Naive thymus-derived CD4-positive, alpha-beta T cell (primary cell): ENCODE results near the gene PCF11. TPM values are rescaled to one million over a fixed set of nuclear protein-coding genes. Genes with fewer than 3 reads are reported as not detected.
A peak's percentile ranks its signal among the peaks of the same experiment; 100 is the strongest.

Source experiments
- ATAC-seq: fragments of 150-1000 bp; cut with Tn5 transposase; 2 replicates; pipeline ENCODE4 v1.10.0; 2021; ENCODE audit warnings: mild to moderate bottlenecking, moderate library complexity
- CTCF ChIA-PET: fragments of 350-600 bp; sonication (Branson Sonifier 250); formaldehyde crosslinking; loops from one replicate; lab custom pipeline; 2021; ENCODE audit warnings: antibody characterized with exemption; lab: Charles Lee
- POLR2A ChIA-PET: fragments of 350-600 bp; sonication (Branson Sonifier 250); formaldehyde crosslinking; loops from one replicate; lab custom pipeline; 2021; ENCODE audit warnings: antibody characterized with exemption, inconsistent platforms; lab: Charles Lee
- DNase-seq, 9 donors: peaks; one replicate each; pipeline versions ENCODE4 v3.0.0 to v3.0.0-alpha.2; 2020 to 2022; ENCODE audit warnings: mixed read lengths in 1 of 9
- H3K27ac ChIP-seq: one replicate; pipeline ENCODE4 v1.7.0; 2013; ENCODE audit warnings: mild to moderate bottlenecking, low read depth, low read length, moderate library complexity
- H3K27me3 ChIP-seq, 2 donors: one replicate each; pipeline ENCODE4 v1.7.0; 2013; ENCODE audit warnings: low read length in 2 of 2, mild to moderate bottlenecking in 2 of 2, moderate library complexity in 2 of 2; ENCODE audit not compliant: control insufficient read depth in 2 of 2, insufficient read depth in 2 of 2
- H3K36me3 ChIP-seq, 3 experiments: 1 replicate in 2 of 3; 2 replicates in 1 of 3; pipeline ENCODE4 v1.7.0; 2013; ENCODE audit warnings: low read length in 3 of 3, mild to moderate bottlenecking in 3 of 3, moderate library complexity in 1 of 3; ENCODE audit not compliant: insufficient read depth in 3 of 3, control insufficient read depth in 2 of 3
- H3K4me1 ChIP-seq, 2 donors: one replicate each; pipeline ENCODE4 v1.7.0; 2013; ENCODE audit warnings: low read length in 2 of 2, mild to moderate bottlenecking in 2 of 2, moderate library complexity in 1 of 2; ENCODE audit not compliant: control insufficient read depth in 2 of 2, insufficient read depth in 2 of 2
- H3K4me3 ChIP-seq: 2 replicates; pipeline ENCODE4 v1.7.0; 2013; ENCODE audit warnings: mild to moderate bottlenecking, low read length
- H3K9me3 ChIP-seq, 3 experiments: 1 replicate in 2 of 3; 2 replicates in 1 of 3; pipeline ENCODE4 v1.7.0; 2013; ENCODE audit warnings: low read length in 3 of 3; ENCODE audit not compliant: control insufficient read depth in 2 of 3
- H3K27ac Mint-ChIP-seq, 9 donors: one replicate each; pipeline ENCODE4 v1.8.0; 2020 to 2022; ENCODE audit warnings: mixed read lengths in 9 of 9, mild to moderate bottlenecking in 8 of 9, moderate library complexity in 5 of 9, inconsistent platforms in 2 of 9
- H3K27me3 Mint-ChIP-seq, 5 donors: one replicate each; pipeline ENCODE4 v1.8.0; 2021 to 2022; ENCODE audit warnings: mixed read lengths in 5 of 5, mild to moderate bottlenecking in 1 of 5
- H3K36me3 Mint-ChIP-seq, 5 donors: one replicate each; pipeline ENCODE4 v1.8.0; 2020 to 2022; ENCODE audit warnings: mixed read lengths in 5 of 5, mild to moderate bottlenecking in 3 of 5, inconsistent platforms in 1 of 5
- H3K4me1 Mint-ChIP-seq, 7 donors: one replicate each; pipeline ENCODE4 v1.8.0; 2020 to 2022; ENCODE audit warnings: mixed read lengths in 7 of 7, mild to moderate bottlenecking in 3 of 7, inconsistent platforms in 1 of 7
- H3K4me3 Mint-ChIP-seq, 10 donors: one replicate each; pipeline ENCODE4 v1.8.0; 2020 to 2022; ENCODE audit warnings: mild to moderate bottlenecking in 10 of 10, mixed read lengths in 10 of 10, moderate library complexity in 6 of 10, inconsistent platforms in 2 of 10
- H3K9me3 Mint-ChIP-seq, 11 donors: one replicate each; pipeline ENCODE4 v1.8.0; 2020 to 2022; ENCODE audit warnings: mixed read lengths in 11 of 11, mild to moderate bottlenecking in 4 of 11, inconsistent platforms in 1 of 11, moderate library complexity in 1 of 11
- intact Hi-C, 2 donors: fragments of 100-400 bp; cut with micrococcal nuclease; formaldehyde crosslinking; loops; one replicate each; pipeline ENCODE4 v1.15.1; 2023
- polyA plus RNA-seq, 2 donors: library from polyadenylated mRNA; unstranded; fragments of 300-500 nt; fragmentation: Illumina TruSeq; gene quantifications; one replicate each; pipeline ENCODE4 v1.2.3, GENCODE V29; 2021
- total RNA-seq, 6 experiments: library from RNA in 5 of 6; stranded (reverse) in 5 of 6; gene quantifications; 1 replicate in 5 of 6; 2 replicates in 1 of 6; pipeline ENCODE4 v1.2.3 and lab custom pipeline; 2021 to 2026

The PCF11 gene
- total and polyA plus RNA-seq, 7 experiments from 2014 or later: 32.0 to 180 (median 169) TPM

DNA sequence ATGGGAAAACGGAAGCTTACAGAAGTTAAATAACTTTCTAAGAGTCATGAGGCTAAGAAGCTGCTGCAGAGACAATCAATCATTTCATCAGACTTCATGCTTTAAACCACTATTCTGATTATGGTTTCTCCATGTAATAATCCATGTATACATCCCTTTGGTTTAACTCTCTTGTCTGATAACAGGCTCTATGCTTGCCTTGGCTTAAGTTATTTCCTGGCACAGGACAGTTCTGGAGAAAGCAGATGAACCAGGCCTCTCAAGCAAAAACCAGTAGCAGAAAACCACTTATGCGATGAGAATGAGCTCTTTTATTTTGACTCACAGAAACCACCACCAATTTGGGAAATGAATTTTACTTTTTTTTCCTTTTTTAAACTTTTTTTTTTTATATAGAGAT, 6.5 kb upstream of the PCF11 start:
- no peak overlapping the region for H3K4me3 Mint-ChIP-seq
- no peak for DNase-seq
- H3K9me3 Mint-ChIP-seq: no peaks in the 10 kb centered on the region
- Histone ChIP-seq H3K4me3 (no peak overlapping the region), H3K4me1 (no peaks in the 10 kb centered on the region), H3K27me3 (no peaks in the 10 kb centered on the region), H3K36me3 (no peaks in the 10 kb centered on the region), H3K9me3 (no peaks in the 10 kb centered on the region), H3K27ac (no peak overlapping the region)
- intact Hi-C loops: loop anchor here in 1 of 2 donors (10.0 kb wide), 1 partner anchor 396 kb away; no protein-coding TSS in a partner anchor
- ChIA-PET POLR2A (interaction anchor here (0.6 to 1.4 kb wide), 3 partner anchors 77 to 251 kb away, joined by 3 to 5 read pairs (median 5); no protein-coding TSS in a partner anchor), CTCF (no interaction called here)
- no peaks in the 10 kb centered on the region for H3K36me3 Mint-ChIP-seq
- no peak for ATAC-seq
- H3K4me1 Mint-ChIP-seq: peaks cover 0 to 8% (median 0%) of the 10 kb centered on the region in 7 donors
- no peak overlapping the region for H3K27ac Mint-ChIP-seq
- peaks cover 0 to 14% (median 0%) of the 10 kb centered on the region in 5 donors for H3K27me3 Mint-ChIP-seq

DNA sequence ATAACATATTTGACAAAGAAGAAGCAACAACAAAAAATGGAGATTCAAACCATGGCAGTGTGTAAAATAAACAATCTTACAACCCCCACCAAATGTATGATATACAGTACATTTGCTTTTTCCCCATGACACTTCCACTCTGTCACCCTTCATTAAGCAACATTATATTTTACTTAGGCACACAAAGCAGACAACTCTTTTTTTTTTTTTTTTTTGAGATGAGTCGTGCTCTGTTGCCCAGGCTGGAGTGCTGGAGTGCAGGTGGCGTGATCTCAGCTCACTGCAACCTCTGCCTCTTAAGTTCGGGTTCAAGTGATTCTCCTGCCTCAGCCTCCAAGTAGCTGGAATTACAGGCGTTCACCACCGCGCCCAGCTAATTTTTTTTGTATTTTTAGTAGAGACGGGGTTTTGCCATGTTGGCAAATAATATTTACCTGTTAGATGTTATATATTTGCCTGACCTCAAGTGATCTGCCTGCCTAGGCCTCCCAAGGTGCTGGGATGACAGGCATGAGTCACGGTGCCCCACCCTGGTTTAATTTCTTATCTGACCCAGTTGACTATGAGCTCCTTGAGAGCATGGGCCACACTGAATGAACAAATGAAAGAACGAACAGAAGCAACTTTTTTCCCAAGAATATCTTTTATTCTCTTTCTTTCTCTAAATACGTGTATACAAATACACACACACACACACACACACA, 5.5 kb upstream of the PCF11 start:
- H3K4me1 ChIP-seq: no peaks in the 10 kb centered on the region
- POLR2A ChIA-PET: interaction anchor here (0.6 to 0.7 kb wide), 2 partner anchors 9 to 58 kb away, joined by 3 read pairs; no protein-coding TSS in a partner anchor
- H3K4me1 Mint-ChIP-seq: peaks cover 0 to 11% (median 0%) of the 10 kb centered on the region in 7 donors
- H3K4me3 Mint-ChIP-seq: no peak overlapping the region
- peaks cover 0 to 14% (median 0%) of the 10 kb centered on the region in 5 donors for H3K27me3 Mint-ChIP-seq
- no peaks in the 10 kb centered on the region for H3K9me3 Mint-ChIP-seq
- peaks cover 0 to 3% (median 0%) of the 10 kb centered on the region in 3 experiments for H3K36me3 ChIP-seq
- H3K27ac Mint-ChIP-seq: no peak overlapping the region
- DNase-seq (no peak), ATAC-seq (no peak)
- H3K4me3 ChIP-seq: no peak overlapping the region
- intact Hi-C loops: loop anchor here in 1 of 2 donors (10.0 kb wide), 1 partner anchor 397 kb away; no protein-coding TSS in a partner anchor
- H3K27me3 ChIP-seq: no peaks in the 10 kb centered on the region
- H3K36me3 Mint-ChIP-seq: no peaks in the 10 kb centered on the region
- H3K27ac ChIP-seq: no peak overlapping the region
- no peaks in the 10 kb centered on the region for H3K9me3 ChIP-seq
- CTCF ChIA-PET: no interaction called here

DNA sequence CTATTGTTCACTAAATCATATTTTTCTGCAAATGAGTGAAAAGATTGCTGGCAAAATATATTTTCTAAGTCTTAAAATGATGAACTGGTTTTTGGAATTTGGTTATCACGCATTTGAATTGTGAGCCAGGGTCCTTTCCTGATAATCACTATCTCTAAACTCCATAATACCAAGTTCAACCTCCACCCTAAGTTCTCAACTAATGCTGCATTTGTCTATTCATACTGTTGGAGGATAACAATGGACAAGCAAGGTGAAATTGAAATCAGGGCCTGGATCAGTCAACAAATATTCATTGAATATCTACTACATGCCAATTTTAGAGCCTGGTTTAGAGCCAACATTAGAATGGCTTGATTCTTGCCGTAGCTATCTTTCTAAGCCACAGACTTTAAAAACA, 4.7 kb upstream of the PCF11 start:
- peaks cover 0 to 6% (median 0%) of the 10 kb centered on the region in 3 experiments for H3K36me3 ChIP-seq
- H3K36me3 Mint-ChIP-seq: peaks cover 0 to 3% (median 0%) of the 10 kb centered on the region in 5 donors
- H3K27me3 Mint-ChIP-seq: peaks cover 0 to 16% (median 0%) of the 10 kb centered on the region in 5 donors
- no peak overlapping the region for H3K27ac ChIP-seq
- H3K4me3 ChIP-seq: no peak overlapping the region
- no peak overlapping the region for H3K4me3 Mint-ChIP-seq
- ChIA-PET CTCF (interaction anchor here (0.6 kb wide), 1 partner anchor 90 kb away, joined by 3 read pairs; no protein-coding TSS in a partner anchor), POLR2A (interaction anchor here (0.6 to 0.7 kb wide), 2 partner anchors 8 to 58 kb away, joined by 3 read pairs; no protein-coding TSS in a partner anchor)
- no peak overlapping the region for H3K27ac Mint-ChIP-seq
- H3K4me1 ChIP-seq: no peaks in the 10 kb centered on the region
- intact Hi-C loops: loop anchor here in 1 of 2 donors (10.0 kb wide), 1 partner anchor 397 kb away; no protein-coding TSS in a partner anchor
- peaks cover 0 to 6% (median 0%) of the 10 kb centered on the region in 11 donors for H3K9me3 Mint-ChIP-seq
- H3K27me3 ChIP-seq: no peaks in the 10 kb centered on the region
- no peak for DNase-seq
- H3K4me1 Mint-ChIP-seq: peaks cover 0 to 11% (median 0%) of the 10 kb centered on the region in 7 donors
- H3K9me3 ChIP-seq: no peaks in the 10 kb centered on the region
- no peak for ATAC-seq

DNA sequence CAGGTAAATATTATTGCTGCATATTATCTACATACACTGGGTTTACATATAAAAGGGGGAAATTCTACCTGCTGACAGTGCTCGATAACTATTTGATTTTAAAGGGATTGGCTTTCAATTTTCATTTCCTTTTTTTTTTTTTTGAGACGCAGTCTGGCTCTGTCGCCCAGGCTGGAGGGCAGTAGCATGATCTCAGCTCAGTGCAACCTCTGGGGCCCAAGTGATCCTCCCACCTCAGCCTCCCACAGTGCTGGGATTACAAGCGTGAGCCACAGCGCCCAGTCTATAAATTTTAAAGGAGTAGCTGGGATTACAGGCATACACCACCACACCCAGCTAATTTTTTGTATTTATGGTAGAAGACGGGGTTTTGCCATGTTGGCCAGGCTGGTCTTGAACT, 3.2 kb upstream of the PCF11 start:
- Mint-ChIP-seq H3K4me3 (no peak overlapping the region), H3K27me3 (peaks cover 0 to 3% (median 0%) of the 10 kb centered on the region in 5 donors), H3K27ac (peak overlapping the region in 1 of 9 donors; percentile 20), H3K36me3 (peaks cover 0 to 15% (median 3%) of the 10 kb centered on the region in 5 donors), H3K4me1 (peaks cover 0 to 11% (median 0%) of the 10 kb centered on the region in 7 donors), H3K9me3 (peaks cover 0 to 6% (median 0%) of the 10 kb centered on the region in 11 donors)
- no peaks in the 10 kb centered on the region for H3K4me1 ChIP-seq
- H3K27ac ChIP-seq: no peak overlapping the region
- H3K9me3 ChIP-seq: no peaks in the 10 kb centered on the region
- ATAC-seq (no peak), DNase-seq (no peak)
- POLR2A ChIA-PET: interaction anchor here (0.6 to 8.3 kb wide), 3 partner anchors 8 to 37 kb away, joined by 3 to 192 read pairs (median 4); no protein-coding TSS in a partner anchor
- intact Hi-C loops: loop anchor here in 1 of 2 donors (10.0 kb wide), 1 partner anchor 399 kb away; no protein-coding TSS in a partner anchor
- CTCF ChIA-PET: no interaction called here
- H3K36me3 ChIP-seq: peaks cover 0 to 14% (median 0%) of the 10 kb centered on the region in 3 experiments
- H3K27me3 ChIP-seq: no peaks in the 10 kb centered on the region
- no peak overlapping the region for H3K4me3 ChIP-seq

DNA sequence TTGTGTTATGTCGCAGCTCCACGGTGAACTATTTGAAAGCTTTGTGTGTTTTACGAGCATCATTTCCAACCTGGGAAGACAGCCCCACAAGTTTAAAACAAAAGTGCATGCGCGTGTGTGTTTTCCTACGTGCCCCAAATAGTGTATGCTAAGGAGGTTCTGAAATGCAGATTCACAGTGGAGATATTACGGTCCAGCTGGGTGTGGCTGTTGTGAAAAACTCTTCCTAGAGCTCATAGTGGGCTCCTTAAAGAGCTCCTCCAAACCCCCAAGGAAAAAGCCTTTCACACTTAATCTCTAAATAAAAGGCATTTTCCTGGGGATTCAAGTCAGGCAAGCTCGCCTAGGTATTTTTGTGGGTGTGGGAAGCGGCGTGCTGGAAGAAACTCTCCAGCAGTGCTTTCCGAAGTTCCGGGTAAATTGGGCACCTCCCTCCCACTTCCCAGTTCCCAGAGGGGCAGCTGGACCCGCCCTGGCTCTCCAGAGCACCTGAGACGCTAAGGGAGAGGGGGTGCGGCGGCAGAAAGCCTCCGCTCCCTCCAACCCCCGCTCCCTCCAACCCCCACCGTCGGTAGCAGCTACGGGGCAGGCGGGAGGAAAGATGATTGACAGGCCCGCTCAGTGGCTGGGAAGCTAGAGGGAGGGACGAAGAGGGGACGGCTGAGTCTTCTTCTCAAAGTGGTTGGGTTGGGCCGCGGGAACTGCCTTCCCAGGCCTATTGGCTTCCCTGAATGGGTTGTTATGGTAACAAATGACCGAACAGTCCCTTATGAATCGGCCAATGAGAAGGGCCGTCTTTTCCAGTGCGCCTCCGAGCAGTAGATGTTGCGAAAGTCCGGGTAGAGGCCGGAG, 561 bp upstream of the PCF11 start:
- H3K27me3 ChIP-seq: no peaks in the 10 kb centered on the region
- H3K9me3 ChIP-seq: no peaks in the 10 kb centered on the region
- H3K4me1 Mint-ChIP-seq: peaks cover 11 to 32% (median 23%) of the 10 kb centered on the region in 7 donors
- H3K9me3 Mint-ChIP-seq: peaks cover 0 to 6% (median 0%) of the 10 kb centered on the region in 11 donors
- peak overlapping the region; percentile 98 for H3K27ac ChIP-seq
- H3K36me3 Mint-ChIP-seq: peaks cover 5 to 34% (median 16%) of the 10 kb centered on the region in 5 donors
- peak overlapping the region; percentile 96 to 100 (median 99) for H3K4me3 Mint-ChIP-seq
- CTCF ChIA-PET: interaction anchor here (1.0 to 2.0 kb wide), 6 partner anchors 9 to 255 kb away, joined by 3 to 9 read pairs (median 4); partner anchors contain the start of gene DDIAS
- intact Hi-C loops: loop anchor here (1.0 to 10.0 kb wide), 10 partner anchors 39 to 402 kb away; partner anchors contain the start of genes CCDC90B (in 2 of the 2), DDIAS (in 2 of the 2) and RAB30 (in 2 of the 2)
- peaks cover under 1 to 18% of the 10 kb centered on the region in 2 donors for H3K4me1 ChIP-seq
- peaks cover 0 to 14% (median 0%) of the 10 kb centered on the region in 3 experiments for H3K36me3 ChIP-seq
- peak; percentile 92 for ATAC-seq
- POLR2A ChIA-PET: interaction anchor here (0.6 to 8.3 kb wide), 57 partner anchors 8 to 423 kb away, joined by 3 to 192 read pairs (median 7); partner anchors contain the start of genes ANKRD42, CCDC90B, DDIAS and FAM181B
- peak overlapping the region; percentile 90 for H3K4me3 ChIP-seq
- H3K27me3 Mint-ChIP-seq: peaks cover 0 to 3% (median 0%) of the 10 kb centered on the region in 5 donors
- H3K27ac Mint-ChIP-seq: peak overlapping the region; percentile 98 to 100 (median 100)
- DNase-seq: peak in 7 of 9 donors; percentile 89 to 99 (median 98)
